ENCODE measurements around the gene PDE4D. TPM values are rescaled to one million over a fixed set of nuclear protein-coding genes. Genes with fewer than 3 reads are reported as not detected.

PDE4D gene
- total and polyA plus RNA-seq, 2 donors (not counting 3 experiments of a cell fraction or from before 2014, with no cell fraction given): 34.5 to 51.2 TPM

- intact Hi-C loops (cut with micrococcal nuclease) (no loop called here), dilution Hi-C loops (cut with MboI; ENCODE audit: extremely low pct_ligation_motif_present, low sequenced_read_pairs) (no loop called here)
- ChIA-PET POLR2A (no interaction called here), CTCF (interaction anchor here (1.5 kb wide), 1 partner anchor 33 kb away, joined by 3 read pairs; no protein-coding TSS in a partner anchor)
- TF ChIP-seq EZH2 (IDR thresholded peaks at IDR 0.05; ENCODE audit: borderline replicate concordance, low read depth, low read length, severe bottlenecking) (no peak), JUN (IDR thresholded peaks at IDR 0.05; ENCODE audit: borderline replicate concordance, insufficient read depth, insufficient read length, low read depth) (peak; percentile 65), GATA2 (IDR thresholded peaks at IDR 0.05; ENCODE audit: insufficient read depth, insufficient read length, low read depth, low read length) (peak; percentile 72), FOS (IDR thresholded peaks at IDR 0.05; ENCODE audit: borderline replicate concordance, insufficient read depth, low read length) (peak; percentile 49), POLR2A (IDR thresholded peaks at IDR 0.05; ENCODE audit: low read depth, low read length) (no peak), CTCF (IDR thresholded peaks at IDR 0.05; ENCODE audit: extremely low read depth in 1 of 2, insufficient read depth in 1 of 2, low read depth in 1 of 2, low read length in 2 of 2) (no peak), POLR2AphosphoS5 (IDR thresholded peaks at IDR 0.05; ENCODE audit: insufficient read depth, low read depth, low read length) (no peak), MYC (IDR thresholded peaks at IDR 0.05; ENCODE audit: low read depth, low read length) (no peak), MAX (IDR thresholded peaks at IDR 0.05; ENCODE audit: insufficient read depth, insufficient read length) (no peak)
- Histone ChIP-seq H3K4me2 (ENCODE audit: insufficient read depth, low read length) (no peak overlapping the region), H3K9me3 (replicated peaks; ENCODE audit: control insufficient read depth, insufficient read depth, low read length) (no peaks in the 10 kb centered on the region), H3K4me1 (ENCODE audit: control insufficient read depth, extremely low read depth, insufficient read depth, low read length) (peaks cover 6% of the 10 kb centered on the region), H3K79me2 (ENCODE audit: control insufficient read depth, insufficient read depth, low read length) (no peaks in the 10 kb centered on the region), H3K9ac (replicated peaks; ENCODE audit: extremely low read depth, insufficient read depth, low read length) (no peak overlapping the region), H3K9me1 (replicated peaks; ENCODE audit: control insufficient read depth, extremely low read depth, insufficient read depth, low read length) (no peaks in the 10 kb centered on the region), H3K27me3 (ENCODE audit: control insufficient read depth in 2 of 2, insufficient read depth in 2 of 2, low read length in 2 of 2) (peaks cover 4 to 6% of the 10 kb centered on the region in 2 experiments), H3K36me3 (ENCODE audit: control insufficient read depth in 2 of 2, extremely low read depth in 1 of 2, insufficient read depth in 2 of 2, low read length in 2 of 2) (no peaks in the 10 kb centered on the region), H2AFZ (ENCODE audit: low read depth, low read length) (no peak overlapping the region), H3K4me3 (replicated peaks in 1 of 3; ENCODE audit: insufficient read depth in 1 of 3, low read depth in 1 of 3, low read length in 3 of 3) (no peak overlapping the region), H4K20me1 (replicated peaks; ENCODE audit: control insufficient read depth, extremely low read depth, insufficient read depth, low read length) (no peaks in the 10 kb centered on the region), H3K27ac (ENCODE audit: insufficient read depth, low read depth, low read length) (no peak overlapping the region)
- no TSS peak for BruUV-seq (replicated peaks)
- DNase-seq (ENCODE audit: low read depth, low spot score) (peak; percentile 20), FAIRE-seq (peak; percentile 71)
Observed at GRCh38 chr5:59842999-59843398, 50.5 kb downstream of the PDE4D start.

Data from endothelial cell of umbilical vein (primary cell).